ENCODE results near the gene TUBAL3. TPM values are rescaled to one million over a fixed set of nuclear protein-coding genes. Genes with fewer than 3 reads are reported as not detected.

The TUBAL3 gene
- total RNA-seq, 2 donors from 2014 or later = 1.7 TPM; not detected in 1

- TF ChIP-seq, protein P1, sequence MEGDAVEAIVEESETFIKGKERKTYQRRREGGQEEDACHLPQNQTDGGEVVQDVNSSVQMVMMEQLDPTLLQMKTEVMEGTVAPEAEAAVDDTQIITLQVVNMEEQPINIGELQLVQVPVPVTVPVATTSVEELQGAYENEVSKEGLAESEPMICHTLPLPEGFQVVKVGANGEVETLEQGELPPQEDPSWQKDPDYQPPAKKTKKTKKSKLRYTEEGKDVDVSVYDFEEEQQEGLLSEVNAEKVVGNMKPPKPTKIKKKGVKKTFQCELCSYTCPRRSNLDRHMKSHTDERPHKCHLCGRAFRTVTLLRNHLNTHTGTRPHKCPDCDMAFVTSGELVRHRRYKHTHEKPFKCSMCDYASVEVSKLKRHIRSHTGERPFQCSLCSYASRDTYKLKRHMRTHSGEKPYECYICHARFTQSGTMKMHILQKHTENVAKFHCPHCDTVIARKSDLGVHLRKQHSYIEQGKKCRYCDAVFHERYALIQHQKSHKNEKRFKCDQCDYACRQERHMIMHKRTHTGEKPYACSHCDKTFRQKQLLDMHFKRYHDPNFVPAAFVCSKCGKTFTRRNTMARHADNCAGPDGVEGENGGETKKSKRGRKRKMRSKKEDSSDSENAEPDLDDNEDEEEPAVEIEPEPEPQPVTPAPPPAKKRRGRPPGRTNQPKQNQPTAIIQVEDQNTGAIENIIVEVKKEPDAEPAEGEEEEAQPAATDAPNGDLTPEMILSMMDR (IDR thresholded peaks at IDR 0.05) = no peak
- DNase-seq (ENCODE audit: low spot score) = no peak
- Histone ChIP-seq H3K27me3 (no peaks in the 10 kb centered on the region), H3K27ac (no peak within 1 kb of the TSS), H3K36me3 (no peaks in the 10 kb centered on the region), H3K4me1 (no peaks in the 10 kb centered on the region), H3K4me3 (no peak within 1 kb of the TSS), H3K9me3 (no peaks in the 10 kb centered on the region)
These were observed 39.7 kb downstream of the TUBAL3 start, which contains the start of gene UCN3 for GRCh38 chr10:5364890-5365338. TSS of gene UCN3 (plus strand) at chr10:5364966. CDS start at chr10:5373721, 8,755 bp downstream.

DNA sequence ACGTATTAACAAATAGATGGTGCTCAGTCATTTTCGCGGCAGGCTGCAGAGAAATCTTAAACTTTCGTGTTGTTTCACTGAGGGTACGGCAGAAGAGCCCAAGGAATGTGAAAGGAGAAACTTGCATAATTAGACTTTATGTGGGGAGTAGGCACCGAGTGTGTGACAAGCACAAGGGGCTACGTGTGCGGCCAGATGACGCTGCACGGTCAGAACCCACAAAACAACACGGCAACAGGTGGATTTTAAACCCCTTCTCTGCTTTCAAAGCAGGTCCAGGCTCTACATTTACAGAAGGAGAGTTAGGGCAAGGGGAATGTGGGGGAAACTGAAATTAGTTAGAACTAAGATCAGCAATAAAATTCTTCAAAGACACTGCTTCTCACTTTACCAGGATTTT lies 40.3 kb downstream of the TUBAL3 start:
- DNase-seq (ENCODE audit: low spot score) = no peak
- no peaks in the 10 kb centered on the region for H3K36me3 ChIP-seq
- H3K27me3 ChIP-seq = no peaks in the 10 kb centered on the region
- H3K4me1 ChIP-seq = no peaks in the 10 kb centered on the region
- no peaks in the 10 kb centered on the region for H3K9me3 ChIP-seq
- TF ChIP-seq, protein P1 (IDR thresholded peaks at IDR 0.05) = no peak
- no peak overlapping the region for H3K4me3 ChIP-seq
- no peak overlapping the region for H3K27ac ChIP-seq

DNA sequence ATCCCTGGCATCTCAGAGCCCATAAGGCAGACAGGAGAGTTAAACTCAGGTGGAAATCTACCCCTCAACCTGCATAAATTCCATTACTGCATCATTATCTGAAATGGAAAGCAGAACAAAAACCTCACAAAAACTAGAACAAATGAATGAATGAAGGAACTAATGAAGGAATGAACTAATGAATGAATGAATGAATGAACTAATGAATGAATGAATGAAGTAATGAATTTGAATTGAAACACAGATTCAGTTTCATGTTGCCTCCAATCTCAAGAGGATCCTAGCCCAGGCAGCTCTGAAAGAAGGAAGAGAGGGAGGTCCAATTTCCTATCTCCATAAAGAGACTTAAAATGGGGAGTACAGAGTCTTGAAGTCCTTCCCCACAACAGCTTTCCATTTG lies 41.8 kb downstream of the TUBAL3 start:
- H3K4me3 ChIP-seq = no peak overlapping the region
- no peaks in the 10 kb centered on the region for H3K9me3 ChIP-seq
- no peak for DNase-seq (ENCODE audit: low spot score)
- H3K36me3 ChIP-seq = no peaks in the 10 kb centered on the region
- no peak overlapping the region for H3K27ac ChIP-seq
- no peaks in the 10 kb centered on the region for H3K27me3 ChIP-seq
- no peaks in the 10 kb centered on the region for H3K4me1 ChIP-seq
- TF ChIP-seq, protein P1 (IDR thresholded peaks at IDR 0.05) = no peak

DNA sequence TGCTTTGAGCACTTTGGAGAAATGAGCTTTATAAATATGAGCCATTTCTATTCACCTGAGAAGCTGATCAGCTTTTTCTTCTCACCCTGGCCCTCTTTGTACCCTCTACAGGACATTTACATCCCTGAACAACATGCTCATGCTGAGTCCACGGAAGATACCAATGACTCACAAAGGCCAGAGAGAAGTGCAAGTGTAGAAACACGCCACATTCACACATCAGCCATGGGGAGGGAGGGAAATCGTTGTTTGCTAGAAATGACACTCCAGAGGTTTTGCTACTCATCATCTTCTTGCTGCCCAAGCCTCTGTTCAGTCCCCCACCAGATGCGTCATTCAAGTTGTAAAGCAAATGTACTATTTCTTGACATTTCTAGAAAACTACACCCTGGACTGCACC lies 42.7 kb downstream of the TUBAL3 start:
- DNase-seq (ENCODE audit: low spot score) = no peak
- TF ChIP-seq, protein P1 (IDR thresholded peaks at IDR 0.05) = no peak
- H3K36me3 ChIP-seq = no peaks in the 10 kb centered on the region
- H3K4me1 ChIP-seq = no peaks in the 10 kb centered on the region
- no peak overlapping the region for H3K4me3 ChIP-seq
- H3K27ac ChIP-seq = no peak overlapping the region
- H3K9me3 ChIP-seq = no peaks in the 10 kb centered on the region
- no peaks in the 10 kb centered on the region for H3K27me3 ChIP-seq

DNA sequence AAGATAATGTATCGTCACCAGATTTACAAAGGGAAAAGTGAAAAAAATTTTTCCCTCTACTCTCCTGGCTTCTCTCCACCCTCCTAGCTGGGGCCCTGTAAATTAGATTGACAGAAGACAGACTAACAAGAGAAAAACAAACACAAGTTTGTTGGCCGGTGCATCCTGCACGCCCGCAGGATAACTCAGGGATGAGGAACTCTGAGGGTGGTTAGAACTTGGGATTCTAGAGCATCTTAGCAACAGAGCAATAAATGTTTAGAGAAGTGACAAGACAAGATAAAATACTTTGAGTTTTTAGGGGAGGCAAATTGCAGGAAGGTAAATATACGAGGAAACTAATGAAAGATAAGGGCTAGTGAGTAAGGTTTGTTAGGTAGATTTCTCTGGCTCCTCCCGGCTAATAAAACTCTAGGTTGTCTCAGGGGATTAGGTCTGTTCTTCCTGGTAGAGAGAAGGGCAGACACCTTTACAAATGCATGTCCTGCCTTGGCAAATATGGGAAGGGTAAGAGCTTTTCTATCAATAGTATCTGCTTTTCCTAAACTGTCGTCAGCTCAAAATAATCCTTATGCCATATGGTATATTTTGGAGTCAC lies 44.2 kb downstream of the TUBAL3 start:
- no peak overlapping the region for H3K4me3 ChIP-seq
- H3K27ac ChIP-seq = no peak overlapping the region
- no peaks in the 10 kb centered on the region for H3K4me1 ChIP-seq
- H3K27me3 ChIP-seq = no peaks in the 10 kb centered on the region
- DNase-seq (ENCODE audit: low spot score) = no peak
- H3K36me3 ChIP-seq = no peaks in the 10 kb centered on the region
- TF ChIP-seq, protein P1 (IDR thresholded peaks at IDR 0.05) = no peak
- H3K9me3 ChIP-seq = no peaks in the 10 kb centered on the region

GRCh38 chr10:5356302-5356763 lies 48.3 kb downstream of the TUBAL3 start:
- Histone ChIP-seq H3K4me3 (no peak overlapping the region), H3K9me3 (no peaks in the 10 kb centered on the region), H3K4me1 (no peaks in the 10 kb centered on the region), H3K27me3 (no peaks in the 10 kb centered on the region), H3K27ac (no peak overlapping the region), H3K36me3 (no peaks in the 10 kb centered on the region)
- TF ChIP-seq, protein P1 (IDR thresholded peaks at IDR 0.05) = no peak
- DNase-seq (ENCODE audit: low spot score) = no peak

Measured in right atrium auricular region (tissue), 2 donors.